Loucy (cell line): ENCODE results near the gene DEK.
A peak's percentile ranks its signal among the peaks of the same experiment; 100 is the strongest.

Source experiments
- H2AFZ ChIP-seq: fragments of 200-600 bp; sonication (generic); 2 replicates; pipeline ENCODE4 v1.6.0; 2016; ENCODE audit warnings: antibody characterized with exemption, mild to moderate bottlenecking, low read length, moderate library complexity
- H3F3A ChIP-seq: fragments of 200-600 bp; 2 replicates; pipeline ENCODE4 v1.6.0; 2016; ENCODE audit warnings: antibody characterized with exemption, low read depth, mild to moderate bottlenecking
- H3K27me3 ChIP-seq: fragments of 200-600 bp; sonication (generic); 2 replicates; pipeline ENCODE4 v1.6.1; 2014; ENCODE audit warnings: low read length, mild to moderate bottlenecking; ENCODE audit not compliant: insufficient read depth, poor library complexity, severe bottlenecking
- H3K36me3 ChIP-seq: fragments of 200-600 bp; sonication (generic); 2 replicates; pipeline ENCODE4 v1.6.1; 2016; ENCODE audit warnings: low read length; ENCODE audit not compliant: insufficient read depth
- H3K4me1 ChIP-seq: fragments of 200-600 bp; sonication (generic); 2 replicates; pipeline ENCODE4 v1.5.1; 2014; ENCODE audit warnings: low read length, mild to moderate bottlenecking; ENCODE audit not compliant: insufficient read depth, poor library complexity, severe bottlenecking
- H3K4me2 ChIP-seq: fragments of 200-600 bp; sonication (generic); 2 replicates; pipeline ENCODE4 v1.6.0; 2014; ENCODE audit warnings: antibody characterized with exemption, low read length, low read depth, mild to moderate bottlenecking; ENCODE audit not compliant: poor library complexity, severe bottlenecking
- H3K4me3 ChIP-seq: fragments of 200-600 bp; sonication (generic); 2 replicates; pipeline ENCODE4 v1.5.1; 2014; ENCODE audit warnings: low read length, mild to moderate bottlenecking, mixed read lengths; ENCODE audit not compliant: poor library complexity, severe bottlenecking
- H3K79me2 ChIP-seq: fragments of 200-600 bp; sonication (generic); 2 replicates; pipeline ENCODE4 v1.6.1; 2014; ENCODE audit warnings: low read length; ENCODE audit not compliant: insufficient read depth
- H3K9ac ChIP-seq: fragments of 200-600 bp; sonication (generic); 2 replicates; pipeline ENCODE4 v1.6.0; 2014; ENCODE audit warnings: mild to moderate bottlenecking, low read depth, low read length, moderate library complexity; ENCODE audit not compliant: poor library complexity, severe bottlenecking
- H3K9me2 ChIP-seq: fragments of 200-600 bp; sonication (generic); replicated peaks from 2 replicates; pipeline ENCODE4 v1.6.1; 2016; ENCODE audit warnings: low read depth, low read length, mixed read lengths
- H3K9me3 ChIP-seq: fragments of 200-600 bp; sonication (generic); 2 replicates; pipeline ENCODE4 v1.6.1; 2014; ENCODE audit warnings: mild to moderate bottlenecking, antibody characterized with exemption, low read length, low read depth; ENCODE audit not compliant: insufficient read depth
- H4K20me1 ChIP-seq: fragments of 200-600 bp; sonication (generic); 2 replicates; pipeline ENCODE4 v1.6.0; 2014; ENCODE audit warnings: antibody characterized with exemption, low read length, mild to moderate bottlenecking; ENCODE audit not compliant: insufficient read depth, poor library complexity, severe bottlenecking
- CTCF ChIP-seq: fragments of 200-600 bp; sonication (generic); conservative IDR thresholded peaks from 2 replicates; pipeline ENCODE4 v1.5.1; 2014; ENCODE audit warnings: mild to moderate bottlenecking, antibody characterized with exemption, low read length
- EZH2phosphoT487 ChIP-seq: fragments of 200-600 bp; IDR thresholded peaks from 2 replicates; pipeline ENCODE4 v1.6.1; 2018; ENCODE audit warnings: antibody characterized with exemption, mild to moderate bottlenecking, moderate library complexity, borderline replicate concordance

The DEK gene

DNA sequence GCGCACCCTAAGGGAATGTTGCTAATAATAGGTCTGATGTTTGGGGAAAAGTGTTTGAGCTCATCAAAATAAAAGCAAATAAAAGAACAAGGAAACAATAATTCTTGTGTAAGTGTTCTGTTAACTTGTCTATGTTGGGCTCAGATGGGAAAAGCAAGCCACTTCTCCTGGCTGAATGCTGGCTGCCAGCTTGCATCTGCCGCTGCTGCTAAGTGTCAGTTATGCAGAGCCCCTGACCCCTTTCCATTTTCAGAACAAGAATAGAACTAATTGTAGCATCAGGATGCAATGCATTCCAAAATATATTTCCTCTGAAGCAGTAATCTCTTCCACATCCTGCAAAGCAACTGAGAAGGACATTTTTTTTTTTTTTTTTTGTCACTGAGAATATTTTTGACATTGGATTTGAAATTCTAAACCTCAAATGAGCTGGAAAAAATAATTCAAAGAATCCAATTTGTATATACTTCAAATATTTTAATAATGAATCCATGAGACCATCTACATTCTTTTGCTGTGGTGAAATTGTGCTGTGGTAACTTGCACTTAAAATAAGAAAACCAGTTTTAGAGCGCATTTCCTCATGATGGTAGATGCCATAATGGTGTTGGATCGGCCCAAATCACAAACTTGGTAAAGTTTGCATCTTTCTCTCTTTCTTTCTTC lies 43.9 kb upstream of the DEK start:
- Histone ChIP-seq H3K4me1 (no peaks in the 10 kb centered on the region), H3K79me2 (no peaks in the 10 kb centered on the region), H3K9ac (no peak overlapping the region), H3F3A (no peaks in the 10 kb centered on the region), H2AFZ (no peak overlapping the region), H3K36me3 (no peaks in the 10 kb centered on the region), H3K27me3 (no peaks in the 10 kb centered on the region), H3K9me2 (no peaks in the 10 kb centered on the region), H3K9me3 (no peaks in the 10 kb centered on the region), H4K20me1 (no peaks in the 10 kb centered on the region), H3K4me2 (no peak overlapping the region), H3K4me3 (no peak overlapping the region)
- TF ChIP-seq EZH2phosphoT487 (no peak), CTCF (no peak)

DNA sequence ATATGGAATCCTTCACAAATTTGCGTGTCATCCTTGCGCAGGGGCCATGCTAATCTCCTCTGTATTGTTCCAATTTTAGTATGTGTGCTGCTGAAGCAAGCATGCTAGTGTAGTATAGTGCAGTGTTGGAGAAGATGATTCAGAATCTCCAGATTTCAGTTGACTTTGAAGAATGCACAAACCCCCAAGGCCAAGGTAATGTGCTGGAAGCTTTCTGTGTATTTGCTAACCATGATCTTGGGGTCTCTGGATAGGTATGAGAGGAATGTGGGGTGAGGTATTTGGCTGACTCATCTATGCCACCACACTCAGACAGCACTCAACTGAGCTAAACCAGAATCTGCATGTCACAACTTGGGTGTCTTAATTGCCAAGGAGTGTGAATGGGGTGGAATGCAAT lies 42.6 kb upstream of the DEK start:
- no peaks in the 10 kb centered on the region for H3K36me3 ChIP-seq
- no peak overlapping the region for H2AFZ ChIP-seq
- no peak overlapping the region for H3K9ac ChIP-seq

GRCh38 chr6:18302561-18303439 lies 38.5 kb upstream of the DEK start:
- no peaks in the 10 kb centered on the region for H3F3A ChIP-seq
- H3K36me3 ChIP-seq: no peaks in the 10 kb centered on the region
- no peaks in the 10 kb centered on the region for H3K27me3 ChIP-seq
- TF ChIP-seq CTCF: peak; percentile 49
- TF ChIP-seq EZH2phosphoT487: no peak
- no peak overlapping the region for H3K4me2 ChIP-seq
- no peaks in the 10 kb centered on the region for H3K9me2 ChIP-seq
- H3K9me3 ChIP-seq: no peaks in the 10 kb centered on the region
- no peaks in the 10 kb centered on the region for H3K4me1 ChIP-seq
- no peaks in the 10 kb centered on the region for H4K20me1 ChIP-seq
- no peak overlapping the region for H2AFZ ChIP-seq
- H3K9ac ChIP-seq: no peak overlapping the region
- no peaks in the 10 kb centered on the region for H3K79me2 ChIP-seq
- H3K4me3 ChIP-seq: no peak overlapping the region

More for the DNA sequence above, 42.6 kb upstream of the DEK start:
- Histone ChIP-seq H3K4me1 (no peaks in the 10 kb centered on the region), H3K9me2 (no peaks in the 10 kb centered on the region), H3K4me3 (no peak overlapping the region), H3K79me2 (no peaks in the 10 kb centered on the region), H3K4me2 (no peak overlapping the region), H4K20me1 (no peaks in the 10 kb centered on the region), H3F3A (no peaks in the 10 kb centered on the region), H3K9me3 (no peaks in the 10 kb centered on the region), H3K27me3 (no peaks in the 10 kb centered on the region)
- no peak for TF ChIP-seq CTCF
- TF ChIP-seq EZH2phosphoT487: no peak
